ENCODE data around the gene ACAA2.
A peak's percentile ranks its signal among the peaks of the same experiment; 100 is the strongest.

The ACAA2 gene

GRCh38 chr18:49813319-49814146 is at the start of gene ACAA2:
ACAA2 (minus strand) TSS chr18:49813533; CDS start chr18:49813484, 49 bp downstream.
- DNase-seq (ENCODE audit: low read depth in 3 of 3): peak; percentile 70 to 79 (median 71)

GRCh38 chr18:49862656-49863385 is 49.5 kb upstream of the ACAA2 start:
- no peak for DNase-seq (ENCODE audit: low read depth in 3 of 3)

- no peak for DNase-seq (ENCODE audit: low read depth in 3 of 3)
These were observed 48.3 kb upstream of the ACAA2 start for GRCh38 chr18:49861659-49862058.

DNA sequence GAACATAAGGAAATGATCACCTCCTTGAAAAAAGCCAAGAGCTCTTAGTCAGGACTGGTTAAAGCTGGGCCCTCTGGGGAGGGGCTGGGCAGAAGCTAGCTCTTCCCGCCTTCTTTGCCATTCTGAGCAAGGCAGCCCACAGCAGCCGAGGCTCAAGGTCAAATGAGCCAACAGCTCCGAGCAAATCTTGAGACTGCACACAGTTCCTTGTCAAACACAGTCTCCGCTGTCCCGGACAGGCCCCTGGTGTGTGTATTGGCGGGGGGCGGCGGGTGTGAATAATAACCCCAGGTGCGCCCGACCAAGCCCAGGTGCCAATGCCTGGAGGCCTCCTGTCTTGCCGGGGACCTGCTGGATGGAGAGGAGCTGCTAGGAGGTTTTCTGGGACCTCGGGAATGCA is 46.4 kb upstream of the ACAA2 start:
- no peak for DNase-seq (ENCODE audit: low read depth in 3 of 3)

DNA sequence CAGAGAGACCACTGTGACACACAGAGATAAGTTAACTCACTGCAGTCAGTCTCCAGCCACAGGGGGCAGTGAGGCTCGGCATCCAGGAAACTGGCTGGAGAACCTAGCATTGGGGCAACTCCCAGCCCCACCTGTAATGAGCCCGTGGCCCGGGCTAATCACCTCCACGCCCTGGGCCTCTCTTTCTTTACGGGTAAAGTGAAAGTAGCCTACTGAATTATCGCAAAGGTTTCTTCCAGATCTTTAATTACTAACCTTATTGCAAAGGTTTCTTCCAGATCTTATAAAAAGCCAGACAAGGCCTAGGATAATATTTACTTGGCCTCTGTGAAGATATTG is 45.7 kb upstream of the ACAA2 start:
- DNase-seq (ENCODE audit: low read depth in 3 of 3): no peak

DNA sequence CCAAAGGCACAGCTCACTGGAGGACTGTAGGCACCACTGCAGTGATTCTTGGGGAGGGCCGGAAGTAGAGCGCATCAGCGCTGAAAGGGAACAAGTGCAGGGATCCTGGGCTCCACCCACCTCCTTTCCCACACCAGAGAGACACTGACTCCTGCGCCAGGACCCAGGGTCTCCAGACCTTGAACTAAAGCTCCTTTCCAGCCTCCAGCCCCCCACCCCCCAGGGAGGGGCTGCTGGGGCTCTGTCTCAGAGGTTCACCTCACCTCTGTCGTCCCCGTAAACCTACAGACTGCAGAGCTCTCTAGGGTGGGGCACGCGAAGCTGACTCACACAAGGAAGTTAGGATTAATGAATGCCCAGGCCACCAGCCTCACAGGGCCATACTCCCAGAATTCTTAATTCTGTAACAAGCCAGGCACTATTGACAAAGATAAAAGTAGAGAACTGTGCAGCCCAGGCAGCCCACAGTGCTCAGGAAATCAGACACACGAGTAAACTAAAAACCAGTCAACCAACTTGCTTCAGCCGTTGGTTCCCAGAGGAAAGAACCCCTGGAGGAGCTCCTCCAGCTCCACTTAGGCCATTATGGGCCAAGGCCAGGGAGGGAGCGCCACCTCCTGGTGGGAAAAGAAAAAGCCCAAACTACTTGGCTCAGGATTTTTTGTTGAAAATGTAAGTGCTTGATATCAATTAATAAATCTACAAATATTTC is 45.1 kb upstream of the ACAA2 start:
- DNase-seq (ENCODE audit: low read depth in 3 of 3): peak; percentile 8 to 42 (median 34)

GRCh38 chr18:49857708-49858107 is 44.4 kb upstream of the ACAA2 start:
- DNase-seq (ENCODE audit: low read depth in 3 of 3): no peak

- no peak for DNase-seq (ENCODE audit: low read depth in 3 of 3)
These were observed 43.2 kb upstream of the ACAA2 start for GRCh38 chr18:49856496-49856895.

DNA sequence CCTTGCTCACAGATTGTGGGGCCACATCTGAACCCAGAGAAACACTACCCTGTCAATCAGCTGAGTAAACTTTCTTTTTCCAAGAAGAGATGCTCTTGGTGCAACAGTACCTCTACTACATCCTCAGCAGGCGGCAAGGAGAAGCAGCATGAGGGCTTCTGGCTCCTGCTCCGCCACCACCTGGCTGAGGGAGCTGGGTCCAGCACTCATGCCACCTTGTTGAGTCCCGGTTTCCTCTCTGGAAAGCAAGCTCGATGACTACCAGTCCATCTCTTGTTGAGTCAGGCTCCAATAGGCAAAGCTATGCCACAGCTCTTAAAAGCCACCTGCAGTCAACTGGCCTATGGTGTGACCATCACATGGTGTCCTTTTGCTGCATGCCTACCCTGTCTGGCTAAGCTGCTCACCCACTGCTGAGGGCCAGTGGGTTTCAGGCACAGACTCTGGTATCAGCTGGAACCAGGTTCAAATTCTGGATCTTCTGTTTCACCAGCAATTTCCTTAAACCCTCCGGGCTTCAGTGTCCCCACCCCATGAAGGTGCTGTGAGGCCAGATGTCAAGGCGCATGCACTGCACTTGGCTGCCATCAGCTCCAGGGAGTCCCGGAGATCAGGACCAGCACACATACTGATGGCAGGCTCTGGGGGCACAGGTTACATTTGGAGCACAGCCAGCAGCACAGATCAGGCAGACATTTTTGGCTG is 42.5 kb upstream of the ACAA2 start:
- DNase-seq (ENCODE audit: low read depth in 3 of 3): no peak

GRCh38 chr18:49854681-49855080 is 41.3 kb upstream of the ACAA2 start:
- no peak for DNase-seq (ENCODE audit: low read depth in 3 of 3)

GRCh38 chr18:49853436-49853835 is 40.1 kb upstream of the ACAA2 start:
- no peak for DNase-seq (ENCODE audit: low read depth in 3 of 3)

DNA sequence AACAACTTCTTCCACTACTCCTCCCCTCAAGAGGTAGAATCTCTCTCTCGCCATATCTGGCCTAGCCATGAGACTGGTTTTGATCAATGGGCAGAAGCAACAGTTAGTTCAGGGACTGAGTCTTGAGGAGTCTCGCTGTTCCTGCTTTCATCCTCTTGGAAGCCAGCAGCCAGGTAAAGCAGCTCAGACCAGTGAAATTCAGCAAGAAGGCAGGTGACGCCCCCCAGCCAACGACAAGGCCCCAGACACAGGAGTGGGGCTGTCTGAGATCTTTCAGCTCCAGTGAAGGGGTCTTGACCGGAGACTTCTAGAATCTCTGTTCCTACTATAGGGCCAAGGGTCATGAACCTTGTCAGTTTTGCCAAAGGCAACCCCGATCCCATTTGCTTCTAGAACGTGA is 39.7 kb upstream of the ACAA2 start:
- DNase-seq (ENCODE audit: low read depth in 3 of 3): no peak

- no peak for DNase-seq (ENCODE audit: low read depth in 3 of 3)
These were observed 38.3 kb upstream of the ACAA2 start for GRCh38 chr18:49851624-49852023.

GRCh38 chr18:49850636-49851035 is 37.3 kb upstream of the ACAA2 start:
- DNase-seq (ENCODE audit: low read depth in 3 of 3): no peak

DNA sequence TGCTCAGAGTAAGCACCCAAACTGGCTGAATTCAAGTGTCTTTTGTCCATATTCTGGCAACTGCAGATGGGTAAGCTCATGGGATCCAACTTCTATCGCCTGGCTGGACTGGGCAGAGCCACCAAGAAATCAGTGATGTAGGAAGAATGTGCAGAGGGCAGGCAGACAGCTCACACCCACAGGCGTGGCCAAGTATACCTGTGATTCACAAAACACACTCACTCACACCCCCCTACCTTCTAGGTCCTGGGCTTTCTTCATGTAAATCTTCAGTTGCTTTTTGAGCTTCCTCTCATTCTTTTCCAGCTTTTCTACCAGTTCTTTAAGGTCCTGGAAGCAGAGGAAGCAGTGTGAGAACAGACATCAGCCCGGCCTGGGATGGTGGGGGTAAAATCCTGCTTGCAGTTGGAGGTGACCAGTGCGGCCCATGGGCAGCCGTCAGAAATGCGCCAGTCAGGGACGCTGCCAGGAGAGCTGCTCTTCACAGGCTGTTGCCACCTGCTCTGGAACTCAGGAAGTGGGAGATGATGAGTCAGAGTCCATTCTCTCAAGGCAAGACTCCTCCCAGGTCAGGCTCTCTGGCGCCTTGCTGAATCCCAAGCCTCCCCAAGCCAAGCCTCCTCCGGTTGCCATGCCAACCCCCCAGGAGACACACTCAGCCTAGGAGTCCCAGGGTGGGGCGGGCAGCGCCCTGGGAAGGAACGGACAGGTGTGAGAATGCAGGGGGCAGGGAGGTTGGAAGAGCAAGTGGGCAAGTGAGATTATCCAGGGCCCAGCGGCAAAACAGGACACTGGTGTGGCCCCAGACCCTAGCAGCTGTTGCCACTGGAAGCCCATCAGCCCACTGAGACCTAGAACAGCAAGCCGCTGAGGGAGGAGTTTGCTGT is 36.2 kb upstream of the ACAA2 start:
- DNase-seq (ENCODE audit: low read depth in 3 of 3): no peak

DNA sequence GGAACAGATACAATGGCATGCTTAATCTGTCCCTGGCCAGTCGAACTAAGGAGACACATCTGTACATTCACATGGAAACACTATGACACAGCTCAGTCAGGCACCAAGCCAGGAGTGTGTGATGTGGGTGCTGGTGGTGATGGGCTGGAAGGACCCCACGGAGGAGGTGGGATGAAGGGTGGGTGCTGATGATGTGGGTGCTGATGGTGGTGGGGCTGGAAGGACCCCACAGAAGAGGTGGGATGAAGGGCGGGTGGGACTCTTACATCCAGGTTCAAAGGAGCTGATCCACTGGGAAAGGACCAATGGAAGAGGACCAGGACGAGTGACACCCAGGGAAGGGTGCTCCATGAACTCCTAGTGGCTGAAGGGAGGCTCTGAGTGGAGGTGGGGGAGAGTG is 34.8 kb upstream of the ACAA2 start:
- DNase-seq (ENCODE audit: low read depth in 3 of 3): no peak

GRCh38 chr18:49847524-49847923 is 34.2 kb upstream of the ACAA2 start:
- DNase-seq (ENCODE audit: low read depth in 3 of 3): no peak

- no peak for DNase-seq (ENCODE audit: low read depth in 3 of 3)
These were observed 33.6 kb upstream of the ACAA2 start for GRCh38 chr18:49846718-49847470.

- no peak for DNase-seq (ENCODE audit: low read depth in 3 of 3)
These were observed 33.0 kb upstream of the ACAA2 start for GRCh38 chr18:49846361-49846662.

DNA sequence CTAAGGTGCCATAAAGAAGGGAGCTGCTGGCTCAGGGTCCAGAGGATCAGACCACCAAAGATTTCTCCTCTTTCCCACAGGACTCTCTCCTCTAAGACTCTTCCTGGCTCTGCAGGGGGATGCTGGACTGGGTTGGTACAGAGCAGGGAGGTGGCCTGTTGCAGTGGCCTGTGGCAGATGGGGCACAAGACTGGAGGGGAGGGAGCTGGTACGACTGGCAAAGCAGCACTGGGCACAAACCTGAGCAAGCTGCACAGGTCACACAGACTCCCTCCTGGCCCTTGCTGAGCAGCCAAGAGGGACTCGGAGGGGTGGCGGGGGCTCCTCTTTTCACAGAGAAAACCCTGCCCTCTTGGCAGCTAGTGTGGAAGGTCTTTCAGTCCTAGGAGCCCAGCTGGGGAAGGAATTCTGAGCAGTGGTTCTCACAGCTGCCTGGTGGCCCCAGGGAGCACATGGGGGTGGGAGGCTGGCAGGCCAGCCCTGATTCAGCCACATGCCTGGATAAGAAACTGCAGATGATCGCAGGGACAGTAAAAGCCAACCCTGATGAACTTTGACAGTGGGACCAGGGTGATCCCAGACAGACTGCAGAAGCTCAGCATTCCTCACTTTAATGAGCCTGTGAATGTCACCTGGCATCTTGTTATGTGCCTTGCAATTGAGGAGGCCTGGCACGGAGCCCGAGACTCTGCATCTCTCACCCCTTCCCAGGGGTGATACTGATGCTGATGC is 32.5 kb upstream of the ACAA2 start:
- DNase-seq (ENCODE audit: low read depth in 3 of 3): no peak

All from stimulated activated CD4-positive, alpha-beta T cell treated with anti-CD3 and anti-CD28 coated beads, TNF-alpha, amount 100 ng/mL, for 48 hours (primary cell).